Measurements from ENCODE around the gene KRTAP10-10.
A peak's percentile ranks its signal among the peaks of the same experiment; 100 is the strongest.
"Not testable (repeated sequence)": the region's sequence is repeated elsewhere in the genome, so short reads cannot be mapped to it uniquely, and the experiment has no call there.

KRTAP10-10 gene

DNA sequence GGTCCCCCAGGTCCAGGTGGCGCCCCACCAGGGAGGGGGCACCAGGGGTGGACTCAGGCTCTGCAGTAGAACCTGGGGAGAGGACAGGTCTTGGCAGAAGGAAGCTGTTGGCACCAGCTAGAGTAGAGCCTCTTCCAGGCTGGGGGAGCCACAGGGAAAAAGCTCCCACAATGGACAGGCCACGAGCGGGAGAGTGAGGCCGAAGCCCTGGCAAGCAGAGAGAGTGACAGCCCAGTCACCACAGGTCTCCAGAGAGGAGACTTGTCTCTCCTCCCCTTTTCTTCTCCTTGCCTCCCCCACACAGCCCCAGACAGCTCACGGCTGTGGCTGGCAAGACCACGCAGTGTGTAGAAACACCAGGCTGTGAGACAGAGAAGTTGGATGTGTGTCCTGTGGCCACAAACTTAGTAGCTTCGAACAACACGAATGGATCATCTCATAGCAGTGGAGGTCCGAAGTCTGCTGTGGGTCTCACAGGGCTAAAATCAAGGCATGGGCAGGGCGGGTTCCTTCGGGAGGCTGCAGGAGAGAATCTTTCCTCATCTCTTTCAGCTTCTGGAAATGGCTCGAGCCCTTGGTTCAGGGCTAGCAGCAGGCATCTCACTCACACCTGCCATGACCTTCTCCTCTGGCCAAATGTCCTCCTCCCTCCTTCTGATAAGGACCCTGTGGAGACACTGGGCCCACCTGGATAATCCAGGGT, 14.0 kb downstream of the KRTAP10-10 start:
- DNase-seq (ENCODE audit: low read depth) = no peak

DNA sequence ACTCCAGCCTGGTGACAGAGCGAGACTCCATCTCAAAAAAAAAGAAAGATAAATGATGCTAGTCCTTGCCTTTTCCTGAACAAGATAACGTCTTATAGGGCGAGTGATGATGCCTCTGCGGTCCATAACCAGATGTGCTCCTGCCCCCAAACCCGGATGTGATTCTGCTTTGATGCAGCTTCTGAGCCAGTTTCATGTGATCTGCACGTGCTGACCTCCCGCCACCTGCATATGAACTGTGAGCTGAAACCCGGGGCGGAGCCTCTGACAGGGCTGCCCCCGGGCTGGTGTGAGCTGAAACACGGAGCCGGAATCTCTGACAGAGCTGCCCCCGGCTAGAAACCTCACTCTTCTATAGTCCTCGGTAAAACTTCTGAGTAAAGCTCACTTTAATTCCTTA, 16.0 kb downstream of the KRTAP10-10 start:
- no peak for DNase-seq (ENCODE audit: low read depth)

DNA sequence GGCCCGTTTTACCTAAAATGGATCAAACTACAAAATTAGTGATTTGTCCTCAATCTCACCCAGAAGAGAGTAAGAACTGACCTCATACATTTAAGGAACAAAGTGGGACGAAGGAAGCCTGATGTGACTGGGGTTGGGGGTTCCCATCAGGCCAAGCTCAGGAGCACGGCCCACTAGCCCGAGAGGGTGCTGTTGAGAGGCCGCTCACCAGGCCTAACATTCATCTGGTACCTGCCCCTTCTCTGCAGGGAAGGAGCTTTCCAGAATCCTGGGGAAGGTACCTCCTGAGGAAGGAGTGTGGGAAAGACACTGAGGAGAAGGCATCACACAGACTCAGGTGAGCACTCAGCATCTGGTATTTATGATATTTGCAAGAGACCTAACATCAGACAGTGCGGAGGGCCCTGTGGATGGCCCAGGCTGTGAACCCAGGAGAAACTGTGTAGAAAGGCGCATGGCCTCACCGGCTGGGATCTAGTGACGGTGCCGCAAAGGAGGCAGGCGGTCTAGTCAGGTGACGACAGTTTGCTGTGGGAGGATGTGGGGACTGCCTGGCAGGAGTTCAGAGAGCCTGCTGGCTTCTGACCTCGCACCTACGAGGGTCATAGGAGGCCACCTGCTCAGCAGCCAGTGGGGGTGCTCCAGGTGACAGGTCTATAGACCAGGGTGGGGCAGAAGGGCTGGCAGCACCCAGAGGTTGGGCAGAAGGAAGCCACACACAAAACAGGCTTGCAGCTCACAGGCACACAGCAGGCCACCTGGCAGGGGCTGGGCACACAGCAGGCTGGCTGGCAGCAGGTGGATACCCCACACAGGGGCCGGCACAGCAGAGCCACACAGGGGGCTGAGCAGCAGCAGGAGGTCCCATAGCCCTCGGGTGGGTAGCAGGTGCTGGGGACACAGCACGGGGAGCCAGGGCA, 16.8 kb downstream of the KRTAP10-10 start:
- peak; percentile 66 for DNase-seq (ENCODE audit: low read depth)

DNA sequence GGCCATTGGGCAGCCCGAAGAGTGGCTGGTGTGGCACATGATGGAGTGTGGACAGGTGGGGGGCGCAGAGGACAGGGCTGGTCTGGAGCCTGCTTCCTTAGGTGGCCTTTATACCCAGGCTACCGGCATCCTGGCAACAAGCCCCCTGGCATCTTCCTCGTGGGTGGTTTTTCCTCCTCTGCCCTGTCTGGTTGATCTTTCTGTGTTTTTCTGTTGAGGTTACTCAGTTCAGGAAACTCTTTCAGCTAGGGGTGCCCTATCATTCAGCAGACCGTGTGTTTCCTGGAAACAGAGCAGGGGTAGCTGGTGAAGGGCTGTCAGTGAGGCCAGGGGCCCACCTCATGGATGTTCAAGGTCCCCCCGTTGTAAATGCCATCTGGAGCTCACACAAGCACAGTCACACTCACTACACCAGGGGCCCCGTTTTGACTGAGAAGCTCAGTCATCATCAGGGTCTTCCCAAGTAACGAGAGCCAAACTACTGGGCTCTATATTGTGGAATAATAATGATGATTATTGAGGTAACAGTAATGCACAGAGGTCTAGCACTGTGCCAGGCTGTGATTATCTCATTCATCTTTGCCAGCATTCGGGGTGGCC, 17.5 kb downstream of the KRTAP10-10 start, which contains the start of gene KRTAP12-4:
Gene KRTAP12-4, minus strand, starts transcription at position 84 of the 600 bp plus-strand sequence. Its CDS starts 45 bp downstream, at position 39.
- no peak for DNase-seq (ENCODE audit: low read depth)

DNA sequence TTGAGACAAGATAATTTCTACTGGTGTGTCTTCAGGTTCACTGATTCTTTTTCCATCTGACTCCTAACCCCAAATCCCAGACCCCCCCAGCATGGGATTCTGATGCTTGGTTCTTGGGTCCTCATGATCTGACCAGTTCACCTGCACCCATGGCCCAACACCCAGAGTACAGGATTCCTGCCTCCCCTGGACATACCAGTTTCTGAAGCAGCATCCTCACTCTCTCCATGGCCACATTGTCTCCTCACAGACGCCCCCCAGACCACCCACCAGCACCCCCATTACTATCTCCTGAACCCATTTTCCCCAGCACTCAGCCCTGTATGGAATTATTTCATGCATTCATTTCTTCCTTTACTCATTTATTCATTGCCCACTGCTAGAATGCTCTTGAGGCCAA, 19.7 kb downstream of the KRTAP10-10 start:
- no peak for DNase-seq (ENCODE audit: low read depth)

DNA sequence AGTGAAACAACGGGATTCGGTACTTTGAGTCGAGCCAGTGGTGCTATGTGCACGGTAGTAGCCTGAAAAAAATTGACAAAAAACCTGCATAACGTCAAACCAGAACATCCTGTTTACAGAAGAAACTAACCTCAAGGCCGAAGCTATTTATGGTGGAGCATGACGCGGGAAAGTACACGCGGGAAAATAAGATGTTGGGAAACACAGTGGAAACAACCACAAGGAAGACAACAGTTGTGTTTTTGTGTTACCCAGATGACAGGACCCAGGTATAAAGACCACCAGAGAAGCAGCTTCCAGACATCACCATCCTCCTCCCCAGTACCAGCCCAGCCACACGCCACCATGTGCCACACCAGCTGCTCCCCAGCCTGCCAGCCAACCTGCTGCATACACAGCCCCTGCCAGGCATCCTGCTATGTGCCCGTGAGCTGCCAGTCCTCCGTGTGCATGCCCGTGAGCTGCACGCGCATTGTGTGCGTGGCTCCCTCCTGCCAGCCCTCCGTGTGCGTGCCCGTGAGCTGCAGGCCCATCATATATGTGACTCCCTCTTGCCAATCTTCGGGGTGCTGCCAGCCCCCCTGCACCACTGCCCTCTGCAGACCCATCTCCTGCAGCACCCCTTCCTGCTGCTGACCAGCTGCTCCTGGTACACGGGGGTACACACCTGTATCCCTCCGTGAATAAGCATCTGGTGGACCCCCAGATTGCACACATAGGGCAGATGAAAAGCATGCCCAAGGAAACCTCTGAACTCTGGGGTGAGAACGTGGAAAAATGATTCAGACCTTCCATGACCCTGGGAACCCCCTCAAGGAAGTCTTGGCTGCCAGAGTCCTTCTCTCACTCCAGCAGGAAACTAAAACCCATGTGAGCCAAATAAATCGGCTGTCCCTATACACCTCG, 20.7 kb downstream of the KRTAP10-10 start, which contains the start of gene KRTAP12-3:
Gene KRTAP12-3, plus strand, starts transcription at position 298 of the 906 bp plus-strand sequence. Its CDS starts 48 bp downstream, at position 346.
- peak; percentile 67 for DNase-seq (ENCODE audit: low read depth)

DNA sequence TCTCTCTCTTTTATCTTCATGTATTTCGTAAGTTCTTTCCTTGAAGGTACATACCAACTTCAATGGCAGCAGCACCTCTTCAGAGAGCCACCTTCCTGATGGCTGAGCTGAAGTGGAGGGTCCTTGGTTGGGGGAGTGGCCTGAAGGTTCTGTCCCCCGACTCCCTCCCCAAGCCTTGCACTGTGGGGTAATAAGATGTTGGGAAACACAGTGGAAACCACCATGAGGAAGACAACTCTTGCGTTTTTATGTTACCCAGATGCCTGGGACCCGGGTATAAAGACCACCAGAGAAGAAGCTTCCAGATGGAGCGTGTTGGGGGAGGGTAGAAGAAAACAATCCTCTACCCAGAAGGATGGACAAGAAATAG, 21.4 kb downstream of the KRTAP10-10 start:
- DNase-seq (ENCODE audit: low read depth) = no peak

DNA sequence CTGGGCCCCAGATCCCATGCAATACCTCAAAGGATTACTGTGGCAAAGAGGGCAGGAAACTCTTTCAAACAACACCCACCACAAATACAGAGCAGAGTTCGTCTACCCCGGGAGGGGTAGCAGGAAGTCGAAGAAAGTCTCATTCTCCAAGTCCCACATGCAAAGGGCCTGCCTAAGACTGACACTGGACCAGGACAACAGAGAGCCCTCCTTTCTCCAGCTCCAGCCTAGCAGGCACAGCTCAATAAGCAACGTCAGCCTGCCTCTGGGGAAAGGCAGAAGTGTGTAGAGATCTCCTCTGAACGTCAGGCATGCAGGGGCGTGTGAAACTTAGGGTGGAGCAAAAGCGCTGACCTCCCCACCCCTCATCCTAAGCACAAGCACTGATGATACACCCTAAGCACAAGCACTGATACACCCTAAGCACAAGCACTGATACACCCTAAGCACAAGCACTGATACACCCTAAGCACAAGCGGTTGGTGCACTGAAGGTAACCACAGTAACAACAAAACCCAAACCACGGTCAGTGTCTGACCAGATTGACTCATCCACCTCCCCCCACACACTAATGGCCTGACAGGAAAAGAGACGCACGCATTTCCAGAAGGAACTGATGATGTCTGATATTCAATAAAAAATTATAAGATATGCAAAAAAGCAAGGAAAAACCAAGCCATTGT, 21.9 kb downstream of the KRTAP10-10 start:
- DNase-seq (ENCODE audit: low read depth) = no peak

DNA sequence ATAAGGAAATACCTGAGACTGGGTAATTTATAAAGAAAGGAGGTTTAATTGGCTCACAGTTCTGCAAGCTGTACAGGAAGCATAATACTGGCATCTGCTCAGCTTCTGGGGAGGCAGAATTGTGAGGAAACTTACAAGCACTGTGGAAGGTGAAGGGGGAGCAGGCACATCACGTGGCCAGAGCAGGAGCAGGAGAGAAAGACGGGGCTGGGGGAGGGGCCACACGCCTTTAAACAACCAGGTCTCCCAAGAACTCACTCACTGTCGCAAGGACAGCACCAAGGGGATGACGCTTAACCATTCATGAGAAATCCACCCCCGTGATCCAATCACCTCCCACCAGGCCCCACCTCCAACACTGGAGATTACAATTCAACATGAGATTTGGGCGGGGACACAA, 24.4 kb downstream of the KRTAP10-10 start:
- not testable (repeated sequence) for DNase-seq (ENCODE audit: low read depth)

DNA sequence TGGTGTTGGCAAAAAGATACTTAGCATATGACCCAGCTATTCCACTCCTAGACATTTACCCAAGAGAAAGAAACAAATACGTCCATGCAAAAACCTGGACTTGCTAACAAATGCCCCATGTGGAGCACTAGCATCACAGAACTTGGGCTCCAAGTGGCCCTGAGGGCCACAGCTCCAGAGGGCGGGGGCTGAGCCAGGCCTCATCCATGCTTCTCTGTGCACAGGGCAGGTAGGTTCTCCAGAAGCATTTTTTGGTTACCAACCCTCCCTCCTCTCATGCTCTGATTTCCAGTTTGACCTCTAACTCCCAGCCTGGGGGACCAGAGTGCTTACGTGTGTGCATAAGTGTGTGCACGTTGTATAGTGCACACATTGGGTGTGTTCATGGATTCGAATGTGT, 27.5 kb downstream of the KRTAP10-10 start:
- DNase-seq (ENCODE audit: low read depth) = no peak

DNA sequence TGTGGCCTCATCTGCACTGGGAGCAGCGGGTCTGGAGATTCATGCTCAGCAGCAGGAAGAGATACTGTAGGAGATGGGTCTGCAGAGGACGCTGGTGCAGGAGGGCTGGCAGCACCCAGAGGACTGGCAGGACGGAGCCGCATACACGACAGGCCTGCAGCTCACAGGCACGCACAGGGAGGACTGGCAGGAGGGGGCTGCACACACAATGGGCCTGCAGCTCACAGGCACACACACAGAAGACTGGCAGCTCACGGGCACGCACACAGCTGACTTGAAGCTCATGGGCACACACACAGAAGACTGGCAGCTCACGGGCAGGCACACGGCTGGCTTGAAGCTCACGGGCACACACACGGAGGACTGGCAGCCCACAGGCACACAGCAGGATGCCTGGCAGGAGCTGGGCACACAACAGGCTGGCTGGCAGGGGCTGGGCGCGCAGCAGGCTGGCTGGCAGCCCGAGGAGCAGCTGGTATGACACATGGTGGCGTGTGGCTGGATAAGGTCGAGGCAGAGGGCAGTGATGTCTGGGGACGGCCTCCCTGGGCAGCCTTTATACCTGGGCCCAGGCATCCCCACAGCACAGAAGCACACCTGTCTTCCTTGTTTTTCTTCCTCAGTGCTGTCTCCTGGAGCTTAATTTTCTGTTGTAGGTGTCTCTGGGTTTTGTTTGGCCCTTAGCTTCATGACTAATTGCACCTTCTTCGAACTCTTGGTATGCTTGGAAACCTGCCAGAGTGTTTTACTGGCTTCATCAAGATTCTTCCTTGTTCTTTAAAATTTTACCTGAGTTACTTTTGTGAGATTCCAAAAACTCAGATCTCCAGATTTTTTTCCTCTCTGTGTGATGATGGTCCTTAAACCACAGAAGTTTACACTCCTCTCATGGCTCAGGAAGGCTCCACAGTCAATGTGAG, 29.5 kb downstream of the KRTAP10-10 start, which contains the start of gene KRTAP12-2:
Gene KRTAP12-2, minus strand, starts transcription at position 527 of the 920 bp plus-strand sequence. Its CDS starts 41 bp downstream, at position 486.
- DNase-seq (ENCODE audit: low read depth) = no peak

DNA sequence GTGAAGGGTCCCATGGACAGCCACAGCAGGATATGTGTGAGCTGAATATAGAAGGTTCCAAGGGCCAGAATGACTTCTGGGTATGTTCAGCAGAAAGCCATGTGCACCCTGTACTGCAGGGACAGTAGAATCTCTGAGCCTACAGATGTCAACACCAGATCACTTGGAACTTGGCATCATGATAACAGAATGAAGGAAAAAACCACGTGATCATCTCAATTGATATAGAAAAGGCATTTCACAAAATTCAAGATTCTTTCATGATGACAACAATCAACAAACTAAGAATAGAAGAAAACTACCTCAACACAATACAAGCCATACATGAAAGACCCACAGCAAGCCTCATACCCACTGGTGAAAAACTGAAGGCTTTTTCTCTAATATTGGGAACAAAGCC, 30.5 kb downstream of the KRTAP10-10 start:
- DNase-seq (ENCODE audit: low read depth) = no peak

DNA sequence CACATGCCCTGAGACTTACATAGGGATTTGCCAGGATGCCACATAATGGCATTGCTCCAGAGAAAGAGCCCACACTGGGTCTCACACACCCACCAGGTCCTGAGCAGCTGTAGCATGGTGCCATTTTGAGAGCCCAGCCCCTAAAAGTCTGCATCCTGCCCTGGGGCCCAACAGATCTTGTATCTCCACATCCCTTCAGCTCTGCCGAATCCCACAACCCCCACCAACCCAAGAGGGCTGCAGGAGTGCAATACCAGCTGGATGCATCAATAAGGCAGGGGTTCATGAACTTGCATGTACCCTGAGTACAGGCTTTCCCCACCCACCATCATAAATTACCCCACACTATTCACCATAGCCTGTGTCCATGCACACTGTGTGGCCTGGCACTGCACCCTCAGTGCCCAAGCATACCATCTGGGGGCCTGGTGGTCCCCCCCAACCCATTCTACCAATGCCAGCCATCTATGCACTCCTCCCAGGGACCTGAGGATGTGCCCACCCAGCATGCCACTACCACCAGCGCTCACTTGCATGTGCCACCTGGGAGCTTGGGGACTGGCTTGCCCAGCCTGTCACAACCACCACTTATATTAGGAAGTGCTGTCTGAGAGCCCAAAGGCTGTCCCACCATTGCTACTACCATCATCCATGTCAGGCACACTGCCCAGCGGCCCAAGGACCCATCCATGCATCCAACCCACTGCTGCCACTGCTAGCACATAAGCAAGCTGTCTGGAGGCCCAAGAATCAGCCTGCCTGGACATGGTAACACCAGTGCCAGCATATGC, 33.7 kb downstream of the KRTAP10-10 start:
- no peak for DNase-seq (ENCODE audit: low read depth)

DNA sequence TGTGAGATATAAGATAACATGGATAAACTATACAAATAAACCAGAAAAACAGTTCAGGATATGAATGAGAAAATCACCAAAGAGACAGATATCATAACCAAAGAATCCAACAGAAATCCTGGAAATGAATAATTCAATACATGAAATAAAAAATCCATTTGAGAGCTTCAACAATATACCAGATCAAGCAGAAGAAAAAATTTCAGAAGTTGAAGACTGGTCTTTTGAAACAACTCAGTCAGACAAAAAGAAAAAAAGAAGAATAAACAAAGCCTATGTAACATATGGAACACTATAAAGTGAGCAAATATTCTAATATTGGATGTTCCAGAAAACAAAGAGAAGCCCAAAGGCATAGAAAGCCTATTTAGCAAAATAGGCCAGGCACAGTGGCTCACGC, 34.8 kb downstream of the KRTAP10-10 start:
- no peak for DNase-seq (ENCODE audit: low read depth)

DNA sequence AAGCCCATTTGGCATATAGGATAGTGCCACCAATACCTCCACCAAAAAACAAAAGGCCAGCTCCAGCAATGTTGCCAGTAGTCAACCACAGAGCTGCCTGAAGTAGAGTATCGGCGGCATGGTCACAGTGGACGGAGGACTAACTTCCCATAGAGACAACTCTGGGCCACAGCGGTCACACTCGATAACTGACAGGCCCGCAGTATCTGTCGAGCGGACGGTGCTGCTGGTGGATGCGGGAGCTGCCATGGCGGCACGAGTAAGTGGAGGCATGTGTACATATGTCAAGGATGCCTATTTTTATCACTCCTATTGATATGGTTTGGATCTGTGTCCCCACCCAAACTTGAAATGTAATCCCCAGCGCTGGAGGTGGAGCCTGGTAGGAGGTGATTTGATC, 40.7 kb downstream of the KRTAP10-10 start:
- no peak for DNase-seq (ENCODE audit: low read depth)

DNA sequence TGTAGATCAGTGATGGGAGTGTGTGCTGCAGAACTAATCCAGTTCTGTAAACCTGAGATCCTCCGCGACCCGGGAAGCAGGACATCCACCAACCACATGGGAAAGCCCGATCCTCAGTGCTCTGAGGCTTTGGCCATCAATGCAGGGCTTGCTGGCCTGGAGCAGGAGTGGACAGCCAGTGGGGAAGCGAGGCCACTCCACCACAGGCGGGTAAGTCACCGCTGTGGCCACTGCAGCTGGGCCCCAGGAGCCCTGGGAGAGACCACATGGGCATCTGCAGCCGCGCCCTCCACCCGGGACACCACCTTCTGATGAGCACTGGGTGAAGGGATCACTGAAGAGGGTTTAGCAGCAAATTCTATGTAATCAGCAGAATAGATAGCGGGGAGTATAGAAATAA, 44.0 kb downstream of the KRTAP10-10 start:
- DNase-seq (ENCODE audit: low read depth) = no peak

DNA sequence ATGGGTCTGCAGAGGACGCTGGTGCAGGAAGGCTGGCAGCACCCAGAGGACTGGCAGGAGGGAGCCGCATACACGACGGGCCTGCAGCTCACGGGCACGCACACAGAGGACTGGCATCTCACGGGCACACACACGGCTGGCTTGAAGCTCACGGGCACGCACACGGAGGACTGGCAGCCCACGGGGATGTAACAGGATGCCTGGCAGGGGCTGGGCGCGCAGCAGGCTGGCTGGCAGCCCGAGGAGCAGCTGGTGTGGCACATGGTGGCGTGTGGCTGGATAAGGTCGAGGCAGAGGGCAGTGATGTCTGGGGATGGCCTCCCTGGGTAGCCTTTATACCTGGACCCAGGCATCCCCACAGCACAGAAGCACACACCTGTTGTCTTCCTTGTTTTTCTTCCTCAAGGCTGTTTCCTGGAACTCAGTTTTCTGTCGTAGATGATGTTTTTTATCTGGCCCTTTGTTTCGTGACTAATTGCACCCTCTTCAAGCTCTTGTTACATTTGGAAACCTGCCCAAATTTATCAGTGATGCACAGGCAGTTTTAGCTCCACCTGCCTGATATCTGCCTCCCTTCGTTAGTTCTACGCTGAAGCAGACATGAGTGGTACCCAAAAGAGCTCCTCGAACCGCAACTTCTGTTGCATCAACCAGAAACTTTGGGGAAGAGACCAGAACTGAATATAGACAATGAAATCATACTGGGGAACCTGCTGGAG, 44.9 kb downstream of the KRTAP10-10 start, which contains the start of gene KRTAP12-1:
Gene KRTAP12-1, minus strand, starts transcription at position 303 of the 719 bp plus-strand sequence. Its CDS starts 40 bp downstream, at position 263.
- DNase-seq (ENCODE audit: low read depth) = no peak

DNA sequence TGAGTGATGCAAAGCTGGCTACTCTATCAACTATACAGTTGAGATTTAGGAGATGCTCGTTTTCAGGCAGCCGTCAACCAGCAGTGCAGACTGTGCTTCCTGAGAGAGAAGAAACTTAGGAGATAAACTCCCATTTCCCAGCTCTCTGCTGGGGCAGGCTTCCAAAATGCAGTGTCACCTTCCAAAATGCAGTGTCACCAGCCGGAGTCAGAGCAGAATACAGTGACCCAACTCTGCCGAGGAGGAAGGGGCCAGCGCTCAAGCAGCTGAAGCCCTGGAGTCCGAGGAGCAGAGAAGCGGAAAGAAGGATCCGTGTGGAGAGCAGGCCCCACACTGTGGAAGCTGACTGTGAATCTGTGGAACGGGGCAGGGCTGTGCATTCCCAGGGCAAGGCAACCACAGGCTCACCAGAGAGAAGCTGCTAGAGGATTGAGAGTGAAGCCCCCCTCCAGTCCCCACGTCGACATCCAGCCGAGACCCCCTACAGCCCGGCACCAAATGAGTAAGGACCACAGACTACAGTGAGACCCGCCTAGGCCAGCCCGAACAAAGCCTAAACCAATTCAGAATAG, 45.5 kb downstream of the KRTAP10-10 start:
- DNase-seq (ENCODE audit: low read depth) = no peak

Measured in T follicular helper cell (primary cell).